Measurements from ENCODE around the gene TIMM22. TPM values are rescaled to one million over a fixed set of nuclear protein-coding genes. Genes with fewer than 3 reads are reported as not detected.

The TIMM22 gene
- total and polyA plus RNA-seq, 2 of the 4 experiments (the other 2 are of a cell fraction), result 12.7 to 12.9 TPM

DNA sequence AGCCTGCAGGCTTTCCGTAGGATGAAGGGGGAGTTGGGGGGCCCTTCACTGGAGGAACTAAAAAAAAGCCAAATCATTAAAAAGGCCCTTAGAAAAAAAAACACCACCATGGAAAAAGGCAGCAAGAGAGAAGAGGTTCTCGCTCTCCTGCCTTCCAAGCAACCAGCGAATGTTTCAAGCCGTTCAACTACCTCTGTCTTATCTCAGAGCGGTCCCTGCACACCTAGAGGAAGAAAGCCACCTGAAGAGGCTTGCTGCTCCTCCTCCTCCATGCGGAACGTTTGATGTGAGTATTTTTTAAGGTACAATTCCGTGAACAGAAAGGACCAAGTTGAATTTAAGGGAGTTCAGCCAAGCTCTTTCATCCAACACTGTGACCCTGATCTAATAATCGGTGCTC, 26.6 kb upstream of the TIMM22 start:
- peaks cover 17% of the 10 kb centered on the region for H3K36me3 ChIP-seq (ENCODE audit: control insufficient read depth, insufficient read depth, low read length)
- POLR2A ChIA-PET (ENCODE audit: unreplicated experiment), result no interaction called here
- CTCF ChIA-PET, result no interaction called here
- no peak overlapping the region for H3K27ac ChIP-seq (ENCODE audit: insufficient read depth, low read length)
- no peak overlapping the region for H3K4me2 ChIP-seq (ENCODE audit: low read depth, low read length)
- H3K4me3 ChIP-seq (ENCODE audit: insufficient read depth, low read depth, low read length), result no peak overlapping the region
- intact Hi-C loops (cut with micrococcal nuclease), result no loop called here
- no peak overlapping the region for H2BK120ac ChIP-seq (ENCODE audit: low read depth, low read length)
- H3K23ac ChIP-seq (ENCODE audit: low read depth, low read length), result peak overlapping the region; percentile 72; the same call in 1 of the 2 replicates
- H2BK20ac ChIP-seq (ENCODE audit: low read depth, low read length), result no peak overlapping the region
- H4K20me1 ChIP-seq (ENCODE audit: insufficient read depth, low read length), result peaks cover 90% of the 10 kb centered on the region
- H3K4me1 ChIP-seq (ENCODE audit: control insufficient read depth, insufficient read depth, low read length), result peaks cover 17% of the 10 kb centered on the region
- H4K5ac ChIP-seq (ENCODE audit: low read depth, low read length), result no peak overlapping the region; the same call in 1 of the 2 replicates
- peaks cover 46 to 84% of the 10 kb centered on the region in 2 experiments for H3K79me1 ChIP-seq (ENCODE audit: low read depth in 1 of 2, low read length in 2 of 2)
- dilution Hi-C loops (cut with HindIII; ENCODE audit: low sequenced_read_pairs, unreplicated experiment), result no loop called here
- DNase-seq (no peak), ATAC-seq (ENCODE audit: low read depth) (no peak)
- H3K4ac ChIP-seq (ENCODE audit: low read depth, low read length), result peak overlapping the region; percentile 51; the same call in 1 of the 2 replicates
- H3K18ac ChIP-seq (ENCODE audit: low read depth, low read length), result no peak overlapping the region
- H3K56ac ChIP-seq (ENCODE audit: extremely low read depth, insufficient read depth, low read length), result no peak overlapping the region
- H4K91ac ChIP-seq (ENCODE audit: insufficient read depth, low read depth, low read length), result no peak overlapping the region
- H3K27me3 ChIP-seq (ENCODE audit: control insufficient read depth, insufficient read depth, low read length), result no peaks in the 10 kb centered on the region
- no peak overlapping the region for H3K14ac ChIP-seq (replicated peaks; ENCODE audit: low read depth, low read length)
- no peak overlapping the region for H3K9ac ChIP-seq (ENCODE audit: low read depth, low read length)
- TF ChIP-seq RCOR1 (IDR thresholded peaks at IDR 0.05; ENCODE audit: insufficient replicate concordance, low read length) (no peak), RFX5 (IDR thresholded peaks at IDR 0.05; ENCODE audit: low read depth, low read length) (no peak), NFE2L2 (IDR thresholded peaks at IDR 0.05; ENCODE audit: low read depth, low read length) (no peak), BHLHE40 (IDR thresholded peaks at IDR 0.05; ENCODE audit: low read depth, low read length) (no peak), MAZ (IDR thresholded peaks at IDR 0.05; ENCODE audit: borderline replicate concordance, low read depth, low read length) (no peak), CEBPB (IDR thresholded peaks at IDR 0.05; ENCODE audit: low read depth, low read length) (no peak), RAD21 (IDR thresholded peaks at IDR 0.05; ENCODE audit: low read length) (no peak), FOS (IDR thresholded peaks at IDR 0.05; ENCODE audit: low read depth, low read length) (no peak), CHD1 (IDR thresholded peaks at IDR 0.05; ENCODE audit: low read depth, low read length) (no peak), POLR2A (IDR thresholded peaks at IDR 0.05; ENCODE audit: low read depth, low read length) (no peak), MAFK (IDR thresholded peaks at IDR 0.05; ENCODE audit: low read depth, low read length) (no peak), SMC3 (IDR thresholded peaks at IDR 0.05; ENCODE audit: low read depth, low read length) (no peak), MXI1 (IDR thresholded peaks at IDR 0.05; ENCODE audit: borderline replicate concordance, low read depth, low read length) (no peak)
- TF ChIP-seq, protein P1, sequence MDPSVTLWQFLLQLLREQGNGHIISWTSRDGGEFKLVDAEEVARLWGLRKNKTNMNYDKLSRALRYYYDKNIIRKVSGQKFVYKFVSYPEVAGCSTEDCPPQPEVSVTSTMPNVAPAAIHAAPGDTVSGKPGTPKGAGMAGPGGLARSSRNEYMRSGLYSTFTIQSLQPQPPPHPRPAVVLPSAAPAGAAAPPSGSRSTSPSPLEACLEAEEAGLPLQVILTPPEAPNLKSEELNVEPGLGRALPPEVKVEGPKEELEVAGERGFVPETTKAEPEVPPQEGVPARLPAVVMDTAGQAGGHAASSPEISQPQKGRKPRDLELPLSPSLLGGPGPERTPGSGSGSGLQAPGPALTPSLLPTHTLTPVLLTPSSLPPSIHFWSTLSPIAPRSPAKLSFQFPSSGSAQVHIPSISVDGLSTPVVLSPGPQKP (IDR thresholded peaks at IDR 0.05; ENCODE audit: borderline replicate concordance, low read depth, low read length), result no peak
- TF ChIP-seq, protein P2, sequence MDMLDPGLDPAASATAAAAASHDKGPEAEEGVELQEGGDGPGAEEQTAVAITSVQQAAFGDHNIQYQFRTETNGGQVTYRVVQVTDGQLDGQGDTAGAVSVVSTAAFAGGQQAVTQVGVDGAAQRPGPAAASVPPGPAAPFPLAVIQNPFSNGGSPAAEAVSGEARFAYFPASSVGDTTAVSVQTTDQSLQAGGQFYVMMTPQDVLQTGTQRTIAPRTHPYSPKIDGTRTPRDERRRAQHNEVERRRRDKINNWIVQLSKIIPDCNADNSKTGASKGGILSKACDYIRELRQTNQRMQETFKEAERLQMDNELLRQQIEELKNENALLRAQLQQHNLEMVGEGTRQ (IDR thresholded peaks at IDR 0.05; ENCODE audit: low read depth, low read length), result no peak
- TF ChIP-seq, protein P3, sequence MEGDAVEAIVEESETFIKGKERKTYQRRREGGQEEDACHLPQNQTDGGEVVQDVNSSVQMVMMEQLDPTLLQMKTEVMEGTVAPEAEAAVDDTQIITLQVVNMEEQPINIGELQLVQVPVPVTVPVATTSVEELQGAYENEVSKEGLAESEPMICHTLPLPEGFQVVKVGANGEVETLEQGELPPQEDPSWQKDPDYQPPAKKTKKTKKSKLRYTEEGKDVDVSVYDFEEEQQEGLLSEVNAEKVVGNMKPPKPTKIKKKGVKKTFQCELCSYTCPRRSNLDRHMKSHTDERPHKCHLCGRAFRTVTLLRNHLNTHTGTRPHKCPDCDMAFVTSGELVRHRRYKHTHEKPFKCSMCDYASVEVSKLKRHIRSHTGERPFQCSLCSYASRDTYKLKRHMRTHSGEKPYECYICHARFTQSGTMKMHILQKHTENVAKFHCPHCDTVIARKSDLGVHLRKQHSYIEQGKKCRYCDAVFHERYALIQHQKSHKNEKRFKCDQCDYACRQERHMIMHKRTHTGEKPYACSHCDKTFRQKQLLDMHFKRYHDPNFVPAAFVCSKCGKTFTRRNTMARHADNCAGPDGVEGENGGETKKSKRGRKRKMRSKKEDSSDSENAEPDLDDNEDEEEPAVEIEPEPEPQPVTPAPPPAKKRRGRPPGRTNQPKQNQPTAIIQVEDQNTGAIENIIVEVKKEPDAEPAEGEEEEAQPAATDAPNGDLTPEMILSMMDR (conservative IDR thresholded peaks at IDR 0.05; ENCODE audit: low read depth, low read length), result no peak
- no peak overlapping the region for H2BK15ac ChIP-seq (ENCODE audit: low read depth, low read length)
- peaks cover 13% of the 10 kb centered on the region for H3K9me1 ChIP-seq (ENCODE audit: insufficient read depth, low read length)
- H2AK5ac ChIP-seq (ENCODE audit: low read depth, low read length), result no peak overlapping the region
- no peak overlapping the region for H4K8ac ChIP-seq (ENCODE audit: low read depth in 2 of 2, low read length in 2 of 2)
- no CpG with 5 or more reads among the region's 9 CpGs for WGBS, 2 experiments (ENCODE audit: extremely low coverage in 2 of 2, insufficient read length in 1 of 2)
- BruUV-seq (replicated peaks), result no TSS peak
- H2AK9ac ChIP-seq (replicated peaks; ENCODE audit: low read depth, low read length, poor library complexity), result no peak overlapping the region
- in situ Hi-C loops (cut with MboI; ENCODE audit: low sequenced_read_pairs), result no loop called here
- H2BK5ac ChIP-seq (ENCODE audit: low read depth, low read length, poor library complexity, severe bottlenecking), result no peak overlapping the region
- no peak overlapping the region for H2AFZ ChIP-seq (replicated peaks; ENCODE audit: low read length, poor library complexity)
- H3K9me3 ChIP-seq (ENCODE audit: control insufficient read depth, insufficient read depth, low read length), result no peaks in the 10 kb centered on the region; the same call in 1 of the 2 replicates
